B cell (primary cell): ENCODE data around the gene KDM3A. TPM values are rescaled to one million over a fixed set of nuclear protein-coding genes. Genes with fewer than 3 reads are reported as not detected.

Source experiments
- ATAC-seq: fragments of 200-7000 bp; cut with Tn5 transposase; one replicate; pipeline ENCODE4 v1.10.0; 2021; ENCODE audit warnings: low read depth, mild to moderate bottlenecking, moderate number of reproducible peaks, moderate library complexity
- CTCF ChIA-PET: fragments of 350-600 bp; sonication (Branson Sonifier 250); formaldehyde crosslinking; loops from one replicate; lab custom pipeline; 2021; ENCODE audit warnings: antibody characterized with exemption, inconsistent platforms; lab: Charles Lee
- POLR2A ChIA-PET: fragments of 350-600 bp; sonication (Branson Sonifier 250); formaldehyde crosslinking; loops from one replicate; lab custom pipeline; 2021; ENCODE audit warnings: antibody characterized with exemption; lab: Charles Lee
- DNase-seq: peaks from one replicate; pipeline ENCODE4 v3.0.0; 2013
- H2AFZ ChIP-seq: 2 replicates; pipeline ENCODE4 v1.6.1; 2012; ENCODE audit warnings: mild to moderate bottlenecking, low read depth, low read length; ENCODE audit not compliant: insufficient read depth, poor library complexity, severe bottlenecking
- H3K27ac ChIP-seq, 2 donors: 1 replicate in 1 of 2; 2 replicates in 1 of 2; pipeline ENCODE4 v1.5.1; 2012 to 2013; ENCODE audit warnings: low read length in 2 of 2, mild to moderate bottlenecking in 2 of 2, moderate library complexity in 1 of 2
- H3K27me3 ChIP-seq, 4 experiments: fragments of 200-600 bp in 1 of 4; sonication (generic) in 1 of 4; replicated peaks in 1 of 4; 1 replicate in 2 of 4; 2 replicates in 2 of 4; pipeline versions ENCODE4 v1.6.1 to v1.7.0; 2013 to 2016; ENCODE audit warnings: low read length in 3 of 4, mild to moderate bottlenecking in 2 of 4, mixed read lengths in 1 of 4, moderate library complexity in 1 of 4; ENCODE audit not compliant: insufficient read depth in 4 of 4, control insufficient read depth in 3 of 4; ENCODE audit errors: control extremely low read depth in 1 of 4
- H3K36me3 ChIP-seq, 2 experiments: replicated peaks in 1 of 2; 1 replicate in 1 of 2; 2 replicates in 1 of 2; pipeline versions ENCODE4 v1.6.1 to v1.7.1; 2013; ENCODE audit warnings: low read length in 1 of 2; ENCODE audit not compliant: insufficient read depth in 2 of 2, control insufficient read depth in 1 of 2; ENCODE audit errors: control extremely low read depth in 1 of 2, extremely low read depth in 1 of 2
- H3K4me1 ChIP-seq, 2 donors: fragments of 200-600 bp in 1 of 2; sonication (generic) in 1 of 2; 1 replicate in 1 of 2; 2 replicates in 1 of 2; pipeline versions ENCODE4 v1.5.1 to v1.6.1; 2013 to 2017; ENCODE audit warnings: low read length in 2 of 2; ENCODE audit not compliant: control insufficient read depth in 2 of 2, insufficient read depth in 2 of 2
- H3K4me2 ChIP-seq: replicated peaks from 2 replicates; pipeline ENCODE3; 2012; ENCODE audit warnings: mild to moderate bottlenecking, low read depth, low read length; ENCODE audit not compliant: poor library complexity, severe bottlenecking
- H3K4me3 ChIP-seq, 5 experiments: fragments of 200-600 bp in 1 of 5; sonication (generic) in 1 of 5; 1 replicate in 3 of 5; 2 replicates in 2 of 5; pipeline versions ENCODE4 v1.5.1 to v1.7.0; 2011 to 2016; ENCODE audit warnings: low read length in 4 of 5, mild to moderate bottlenecking in 4 of 5, low read depth in 2 of 5, control low read depth in 1 of 5, moderate library complexity in 1 of 5; ENCODE audit not compliant: insufficient read depth in 1 of 5; ENCODE audit errors: control extremely low read depth in 1 of 5, extremely low read depth in 1 of 5
- H3K79me2 ChIP-seq: fragments of 200-600 bp; sonication (generic); one replicate; pipeline ENCODE4 v1.6.0; 2016; ENCODE audit warnings: low read length; ENCODE audit not compliant: control insufficient read depth, insufficient read depth
- H3K9ac ChIP-seq: fragments of 200-600 bp; sonication (generic); 2 replicates; pipeline ENCODE4 v1.6.1; 2017; ENCODE audit warnings: mild to moderate bottlenecking, low read length, moderate library complexity
- H3K9me3 ChIP-seq, 3 donors: one replicate each; pipeline versions ENCODE4 v1.6.1 to v1.7.1; 2013; ENCODE audit warnings: low read length in 2 of 3; ENCODE audit not compliant: control insufficient read depth in 2 of 3, insufficient read depth in 1 of 3; ENCODE audit errors: control extremely low read depth in 1 of 3
- H4K20me1 ChIP-seq: 2 replicates; pipeline ENCODE4 v1.6.0; 2012; ENCODE audit warnings: mild to moderate bottlenecking, low read length; ENCODE audit not compliant: insufficient read depth, control insufficient read depth, poor library complexity, severe bottlenecking
- H3K27ac Mint-ChIP-seq: one replicate; pipeline ENCODE4 v1.8.0; 2021; ENCODE audit warnings: mixed read lengths
- H3K27me3 Mint-ChIP-seq: one replicate; pipeline ENCODE4 v1.8.0; 2021; ENCODE audit warnings: mixed read lengths
- H3K4me1 Mint-ChIP-seq: one replicate; pipeline ENCODE4 v1.8.0; 2021; ENCODE audit warnings: mixed read lengths
- H3K4me3 Mint-ChIP-seq: one replicate; pipeline ENCODE4 v1.8.0; 2021; ENCODE audit warnings: mixed read lengths
- H3K9me3 Mint-ChIP-seq: one replicate; pipeline ENCODE4 v1.8.0; 2022; ENCODE audit warnings: mixed read lengths; ENCODE audit not compliant: insufficient read depth
- EZH2 ChIP-seq: IDR thresholded peaks from 2 replicates; pipeline ENCODE4 v1.6.1; 2012; ENCODE audit warnings: borderline replicate concordance, low read depth, mild to moderate bottlenecking, moderate library complexity, low read length; ENCODE audit not compliant: insufficient read depth, poor library complexity, severe bottlenecking
- WGBS: methylation state at CpG from one replicate; pipeline ENCODE4 v1.1.5; 2013; ENCODE audit warnings: missing lambda C conversion rate; ENCODE audit not compliant: insufficient coverage; 5-methylcytosine and 5-hydroxymethylcytosine counted together
- intact Hi-C: fragments of 100-400 bp; cut with micrococcal nuclease; formaldehyde crosslinking; loops from one replicate; pipeline ENCODE4 v1.10.0; 2022
- polyA plus RNA-seq: library from polyadenylated mRNA; depleted of rRNA; stranded (reverse); fragments of >200 nt; gene quantifications from 2 replicates; pipeline ENCODE4 v1.2.3, GENCODE V29; 2012
- total RNA-seq, 2 donors: library from RNA; stranded (reverse); fragments of 120-200 nt in 1 of 2; gene quantifications; 1 replicate in 1 of 2; 2 replicates in 1 of 2; pipeline versions ENCODE4 v1.2.3 to v1.2.4, GENCODE V29; 2013 to 2022
- TF ChIP-seq, protein P1 (sequence below): fragments of 200-600 bp; IDR thresholded peaks from one replicate; pipeline ENCODE4 v1.8.0; 2022; ENCODE audit warnings: antibody characterized with exemption, mild to moderate bottlenecking

Gene KDM3A
- total and polyA plus RNA-seq, 2 donors (not counting 1 experiment from before 2014, with no cell fraction given) = 27.7 to 107 TPM

DNA sequence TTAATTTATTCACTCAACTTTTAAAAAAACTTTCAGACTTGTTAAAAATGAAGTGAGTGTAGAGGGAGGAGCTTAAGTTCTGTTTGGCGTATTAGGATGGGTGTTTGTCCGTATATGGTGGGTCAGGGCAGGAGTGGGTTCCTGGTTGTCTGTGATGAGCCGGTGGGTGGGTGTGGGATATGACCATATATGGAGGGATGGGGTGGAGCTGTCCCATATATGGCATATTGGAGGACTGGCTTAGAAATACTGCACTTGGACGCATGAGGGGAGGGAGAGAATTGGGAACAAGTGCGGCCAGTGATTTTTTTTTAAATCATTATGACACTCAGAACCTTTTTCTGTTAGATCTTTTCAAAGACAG is 1.5 kb downstream of the KDM3A start:
- Histone ChIP-seq H3K9ac (peak overlapping the region; percentile 82), H3K4me3 (peak overlapping the region; percentile 81 to 98 (median 84)), H3K79me2 (peaks cover 57% of the 10 kb centered on the region), H3K9me3 (peaks cover 5 to 26% (median 7%) of the 10 kb centered on the region in 3 donors), H4K20me1 (peaks cover 48% of the 10 kb centered on the region), H3K4me2 (peak overlapping the region; percentile 84), H3K27ac (peak overlapping the region; percentile 89 to 92), H2AFZ (peak overlapping the region; percentile 65), H3K4me1 (peaks cover 23 to 26% of the 10 kb centered on the region in 2 donors), H3K27me3 (no peaks in the 10 kb centered on the region), H3K36me3 (peaks cover 0 to 31% of the 10 kb centered on the region in 2 experiments)
- ChIA-PET POLR2A (interaction anchor here (1.2 to 2.5 kb wide), 2 partner anchors 120 to 204 kb away, joined by 3 to 11 read pairs; no protein-coding TSS in a partner anchor), CTCF (interaction anchor here (0.7 to 2.5 kb wide), 5 partner anchors 8 to 243 kb away, joined by 3 to 7 read pairs (median 3); partner anchors contain the start of gene MRPL35)
- ATAC-seq (peak; percentile 23), DNase-seq (peak; percentile 84)
- H3K9me3 Mint-ChIP-seq = peaks cover 4% of the 10 kb centered on the region
- H3K4me3 Mint-ChIP-seq = peak overlapping the region; percentile 93
- TF ChIP-seq EZH2 = no peak
- TF ChIP-seq, protein P1, sequence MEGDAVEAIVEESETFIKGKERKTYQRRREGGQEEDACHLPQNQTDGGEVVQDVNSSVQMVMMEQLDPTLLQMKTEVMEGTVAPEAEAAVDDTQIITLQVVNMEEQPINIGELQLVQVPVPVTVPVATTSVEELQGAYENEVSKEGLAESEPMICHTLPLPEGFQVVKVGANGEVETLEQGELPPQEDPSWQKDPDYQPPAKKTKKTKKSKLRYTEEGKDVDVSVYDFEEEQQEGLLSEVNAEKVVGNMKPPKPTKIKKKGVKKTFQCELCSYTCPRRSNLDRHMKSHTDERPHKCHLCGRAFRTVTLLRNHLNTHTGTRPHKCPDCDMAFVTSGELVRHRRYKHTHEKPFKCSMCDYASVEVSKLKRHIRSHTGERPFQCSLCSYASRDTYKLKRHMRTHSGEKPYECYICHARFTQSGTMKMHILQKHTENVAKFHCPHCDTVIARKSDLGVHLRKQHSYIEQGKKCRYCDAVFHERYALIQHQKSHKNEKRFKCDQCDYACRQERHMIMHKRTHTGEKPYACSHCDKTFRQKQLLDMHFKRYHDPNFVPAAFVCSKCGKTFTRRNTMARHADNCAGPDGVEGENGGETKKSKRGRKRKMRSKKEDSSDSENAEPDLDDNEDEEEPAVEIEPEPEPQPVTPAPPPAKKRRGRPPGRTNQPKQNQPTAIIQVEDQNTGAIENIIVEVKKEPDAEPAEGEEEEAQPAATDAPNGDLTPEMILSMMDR = no peak
- H3K27me3 Mint-ChIP-seq = no peaks in the 10 kb centered on the region
- peaks cover 44% of the 10 kb centered on the region for H3K4me1 Mint-ChIP-seq
- H3K27ac Mint-ChIP-seq = peak overlapping the region; percentile 94
- 3% methylated on average over 3 of the region's 5 CpGs for WGBS
- intact Hi-C loops = loop anchor here (1.0 to 5.0 kb wide), 5 partner anchors 181 to 1575 kb away; partner anchors contain the start of genes POLR1A, RNF103, RNU2-63P and ST3GAL5

DNA sequence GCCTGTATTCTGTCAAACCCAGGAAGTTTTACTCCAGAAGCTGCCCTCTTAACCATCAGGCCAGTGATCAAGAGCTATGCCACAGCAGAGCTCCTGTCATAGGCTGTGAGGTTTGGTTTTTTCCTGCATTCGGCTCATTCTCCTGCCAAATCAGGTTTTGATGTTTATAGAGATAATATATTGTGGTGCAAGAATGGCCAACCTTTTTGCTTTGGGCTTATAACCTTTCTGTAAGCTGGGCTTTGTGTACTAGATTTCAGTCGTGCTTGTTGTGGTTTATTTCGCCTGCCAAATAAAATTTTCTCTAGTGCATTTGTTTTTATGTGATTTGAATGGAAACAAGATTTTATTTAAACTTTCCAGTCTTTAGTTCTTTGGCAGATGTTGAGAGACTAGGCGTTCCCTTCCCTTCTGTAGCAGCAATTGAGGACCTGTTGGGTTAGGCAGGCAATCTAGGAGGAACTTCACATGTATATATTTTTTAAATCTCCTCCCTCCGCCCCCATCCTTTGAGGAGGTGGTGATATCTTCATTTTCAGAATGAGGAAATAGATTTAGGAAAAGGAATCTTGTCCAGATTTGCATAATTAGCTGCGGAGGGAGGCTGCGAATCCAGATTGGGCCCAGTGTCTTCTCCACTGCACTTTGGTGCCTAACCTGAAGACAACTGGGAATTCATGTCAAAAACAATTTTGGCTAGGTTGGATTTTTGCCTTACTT is 2.6 kb downstream of the KDM3A start:
- Histone ChIP-seq H2AFZ (no peak overlapping the region), H3K27me3 (no peaks in the 10 kb centered on the region), H3K36me3 (peaks cover 0 to 33% of the 10 kb centered on the region in 2 experiments), H3K9me3 (peaks cover 4 to 16% (median 7%) of the 10 kb centered on the region in 3 donors), H4K20me1 (peaks cover 58% of the 10 kb centered on the region), H3K4me1 (peaks cover 23 to 26% of the 10 kb centered on the region in 2 donors), H3K27ac (peak overlapping the region in 1 of 2 donors; percentile 89), H3K79me2 (peaks cover 69% of the 10 kb centered on the region), H3K4me2 (peak overlapping the region; percentile 84), H3K4me3 (no peak overlapping the region), H3K9ac (no peak overlapping the region)
- H3K27ac Mint-ChIP-seq = no peak overlapping the region
- H3K4me3 Mint-ChIP-seq = peak overlapping the region; percentile 29
- CTCF ChIA-PET = interaction anchor here (1.7 kb wide), 1 partner anchor 223 kb away, joined by 7 read pairs; no protein-coding TSS in a partner anchor
- POLR2A ChIA-PET = no interaction called here
- WGBS = 93% methylated on average over 3 of the region's 7 CpGs
- H3K9me3 Mint-ChIP-seq = peaks cover 4% of the 10 kb centered on the region
- H3K4me1 Mint-ChIP-seq = peaks cover 54% of the 10 kb centered on the region
- no peaks in the 10 kb centered on the region for H3K27me3 Mint-ChIP-seq
- DNase-seq (no peak), ATAC-seq (no peak)
- no peak for TF ChIP-seq EZH2
- TF ChIP-seq, protein P1 = no peak
- intact Hi-C loops = loop anchor here (2.0 to 5.0 kb wide), 4 partner anchors 221 to 1574 kb away; partner anchors contain the start of genes POLR1A, RNU2-63P and ST3GAL5
